Thoracic aorta (tissue), 2 donors: ENCODE results near the gene MPST. TPM values are rescaled to one million over a fixed set of nuclear protein-coding genes. Genes with fewer than 3 reads are reported as not detected.
"Not testable (repeated sequence)": the region's sequence is repeated elsewhere in the genome, so short reads cannot be mapped to it uniquely, and the experiment has no call there.

Experiments
- ATAC-seq: fragments of 150-250 bp; one replicate; pipeline ENCODE4 v1.8.0; 2017; ENCODE audit warnings: low read depth; ENCODE audit not compliant: insufficient number of reproducible peaks, low FRiP score
- DNase-seq: peaks from one replicate; pipeline ENCODE4 v3.0.0-alpha.2; 2020; ENCODE audit warnings: low spot score
- H3K27ac ChIP-seq, 2 donors: fragments of 200-600 bp; sonication (generic); 1 replicate in 1 of 2; 2 replicates in 1 of 2; pipeline ENCODE4 v1.5.1; 2016; ENCODE audit warnings: mild to moderate bottlenecking in 2 of 2, moderate library complexity in 2 of 2
- H3K27me3 ChIP-seq: fragments of 200-600 bp; sonication (generic); replicated peaks from 2 replicates; pipeline ENCODE4 v1.6.0; 2016; ENCODE audit warnings: mild to moderate bottlenecking; ENCODE audit not compliant: insufficient read depth
- H3K36me3 ChIP-seq: fragments of 200-600 bp; sonication (generic); one replicate; pipeline ENCODE4 v1.5.1; 2016
- H3K4me1 ChIP-seq, 2 donors: fragments of 200-600 bp; sonication (generic); 1 replicate in 1 of 2; 2 replicates in 1 of 2; pipeline versions ENCODE4 v1.5.1 to v1.6.0; 2016; ENCODE audit warnings: low read depth in 2 of 2, mild to moderate bottlenecking in 1 of 2; ENCODE audit not compliant: control insufficient read depth in 1 of 2
- H3K4me3 ChIP-seq: fragments of 200-600 bp; sonication (generic); 2 replicates; pipeline ENCODE4 v1.5.1; 2016; ENCODE audit warnings: mild to moderate bottlenecking
- H3K9me3 ChIP-seq: fragments of 200-600 bp; sonication (generic); 2 replicates; pipeline ENCODE4 v1.5.1; 2016
- CTCF ChIP-seq: fragments of 200-600 bp; sonication (generic); IDR thresholded peaks from one replicate; pipeline ENCODE4 v1.5.1; 2019; ENCODE audit warnings: antibody characterized with exemption
- total RNA-seq, 2 donors: library from RNA; depleted of rRNA; stranded (reverse); fragments of >200 nt; gene quantifications; one replicate each; pipeline versions ENCODE4 v1.1.0 to v1.2.3, GENCODE V29; 2016

The MPST gene
- total RNA-seq, 2 donors from 2014 or later, result 70.1 to 108 TPM

GRCh38 chr22:37068859-37069258, 49.3 kb downstream of the MPST start:
- H3K36me3 ChIP-seq, result no peaks in the 10 kb centered on the region
- H3K27me3 ChIP-seq, result no peaks in the 10 kb centered on the region
- DNase-seq, result no peak
- H3K27ac ChIP-seq, result no peak overlapping the region
- H3K4me3 ChIP-seq, result no peak overlapping the region
- no peak for TF ChIP-seq CTCF
- no peaks in the 10 kb centered on the region for H3K9me3 ChIP-seq
- no peaks in the 10 kb centered on the region for H3K4me1 ChIP-seq
- no peak for ATAC-seq

- Histone ChIP-seq H3K27me3 (no peaks in the 10 kb centered on the region), H3K4me3 (no peak overlapping the region), H3K4me1 (no peaks in the 10 kb centered on the region), H3K27ac (no peak overlapping the region), H3K36me3 (no peaks in the 10 kb centered on the region), H3K9me3 (no peaks in the 10 kb centered on the region)
- DNase-seq, result no peak
- no peak for ATAC-seq
- TF ChIP-seq CTCF, result no peak
Observed at GRCh38 chr22:37069319-37069718, 49.8 kb downstream of the MPST start.

GRCh38 chr22:37069719-37070118, 50.2 kb downstream of the MPST start:
- no peaks in the 10 kb centered on the region for H3K9me3 ChIP-seq
- DNase-seq (no peak), ATAC-seq (no peak)
- no peaks in the 10 kb centered on the region for H3K27me3 ChIP-seq
- TF ChIP-seq CTCF, result no peak
- H3K4me3 ChIP-seq, result no peak overlapping the region
- no peaks in the 10 kb centered on the region for H3K4me1 ChIP-seq
- H3K36me3 ChIP-seq, result no peaks in the 10 kb centered on the region
- H3K27ac ChIP-seq, result no peak overlapping the region

GRCh38 chr22:37070334-37070733, 50.8 kb downstream of the MPST start:
- Histone ChIP-seq H3K4me1 (no peaks in the 10 kb centered on the region), H3K9me3 (no peaks in the 10 kb centered on the region), H3K36me3 (no peaks in the 10 kb centered on the region), H3K27me3 (no peaks in the 10 kb centered on the region), H3K4me3 (no peak overlapping the region), H3K27ac (no peak overlapping the region)
- no peak for DNase-seq
- no peak for TF ChIP-seq CTCF
- ATAC-seq, result no peak

DNA sequence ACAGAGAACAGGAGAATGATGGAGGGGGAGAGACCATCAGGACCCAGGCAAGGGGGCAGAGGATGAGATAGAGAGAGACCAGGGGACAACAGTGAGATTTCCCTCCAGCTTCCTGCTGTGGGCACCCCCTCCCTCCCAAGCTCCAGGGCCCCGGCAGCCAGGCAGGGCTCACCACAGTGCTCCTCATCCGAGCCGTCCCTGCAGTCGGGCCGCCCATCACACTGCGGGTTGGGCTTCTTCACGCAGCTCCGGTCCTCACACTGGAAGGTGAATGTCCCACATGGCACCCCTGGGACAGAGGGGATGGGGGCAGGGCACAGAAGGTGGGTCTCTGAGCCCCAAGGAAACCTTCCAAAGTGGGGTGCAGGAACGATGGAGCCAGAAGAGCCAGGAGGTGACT, 51.2 kb downstream of the MPST start:
- no peaks in the 10 kb centered on the region for H3K4me1 ChIP-seq
- H3K27ac ChIP-seq, result no peak overlapping the region
- H3K4me3 ChIP-seq, result no peak overlapping the region
- DNase-seq (no peak), ATAC-seq (no peak)
- no peaks in the 10 kb centered on the region for H3K27me3 ChIP-seq
- H3K9me3 ChIP-seq, result no peaks in the 10 kb centered on the region
- TF ChIP-seq CTCF, result no peak
- no peaks in the 10 kb centered on the region for H3K36me3 ChIP-seq

- H3K27ac ChIP-seq, H3K4me3 ChIP-seq, ATAC-seq, H3K36me3 ChIP-seq, DNase-seq, H3K4me1 ChIP-seq, H3K27me3 ChIP-seq, H3K9me3 ChIP-seq: not testable (repeated sequence)
Observed at GRCh38 chr22:37071850-37072592, 52.5 kb downstream of the MPST start.
